ENCODE data around the gene TAGLN. TPM values are rescaled to one million over a fixed set of nuclear protein-coding genes. Genes with fewer than 3 reads are reported as not detected.
A peak's percentile ranks its signal among the peaks of the same experiment; 100 is the strongest.
"Not testable (repeated sequence)": the region's sequence is repeated elsewhere in the genome, so short reads cannot be mapped to it uniquely, and the experiment has no call there.

Gene TAGLN
- total RNA-seq, 1 donor from 2014 or later = 69.5 TPM

DNA sequence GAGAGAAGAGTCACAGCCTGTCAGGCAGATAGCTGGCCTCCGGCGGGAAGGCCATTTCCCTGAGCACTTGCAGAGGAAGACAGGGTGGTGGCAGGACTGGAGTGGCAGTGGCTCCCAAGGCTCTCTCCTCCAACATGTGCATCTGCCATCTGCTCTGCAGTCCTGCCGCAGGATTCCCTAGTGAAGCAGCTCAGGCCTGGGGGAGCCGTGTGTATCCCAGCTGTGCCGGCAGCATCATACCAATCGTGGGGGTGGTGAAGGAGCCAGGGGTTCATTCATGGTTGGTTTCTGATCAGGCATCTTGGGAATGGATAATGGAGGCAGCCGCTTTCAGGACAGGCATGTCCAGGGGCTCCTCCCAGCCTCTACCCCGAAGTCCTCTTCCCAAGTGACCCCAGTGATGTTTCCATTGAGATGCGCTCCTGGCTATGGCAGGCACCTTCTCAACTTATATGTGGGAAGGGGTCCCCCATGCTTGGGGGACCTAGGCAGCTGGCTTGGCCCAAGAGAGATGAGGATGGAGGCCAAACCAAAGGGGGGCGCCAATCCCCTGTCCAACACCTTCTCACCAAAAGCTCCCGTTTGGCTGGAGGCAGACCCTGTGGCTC lies 6.1 kb downstream of the TAGLN start:
- DNase-seq (peak; percentile 33), ATAC-seq (no peak)
- intact Hi-C loops (cut with micrococcal nuclease) = no loop called here

DNA sequence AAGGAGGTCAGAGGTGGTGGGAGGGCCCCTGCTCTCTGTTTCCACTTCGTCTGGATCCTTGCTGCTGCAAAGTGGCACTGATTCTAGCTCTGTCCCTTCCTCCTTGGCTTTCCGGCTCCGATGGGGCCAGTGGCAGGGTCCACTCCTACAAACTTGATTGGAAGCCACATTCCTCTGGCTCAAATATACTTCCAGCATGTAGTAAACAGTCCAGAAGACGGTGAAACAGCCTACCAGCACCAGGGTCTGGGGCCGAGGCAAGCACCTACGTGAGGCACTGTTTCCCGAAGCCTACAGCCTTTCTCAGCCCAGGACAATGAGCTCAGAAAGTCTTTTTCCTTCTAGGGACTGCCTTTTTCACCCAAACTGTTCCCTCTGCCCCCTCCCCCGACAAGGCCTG lies 6.9 kb downstream of the TAGLN start:
- ATAC-seq; DNase-seq; intact Hi-C loops (cut with micrococcal nuclease): not testable (repeated sequence)

DNA sequence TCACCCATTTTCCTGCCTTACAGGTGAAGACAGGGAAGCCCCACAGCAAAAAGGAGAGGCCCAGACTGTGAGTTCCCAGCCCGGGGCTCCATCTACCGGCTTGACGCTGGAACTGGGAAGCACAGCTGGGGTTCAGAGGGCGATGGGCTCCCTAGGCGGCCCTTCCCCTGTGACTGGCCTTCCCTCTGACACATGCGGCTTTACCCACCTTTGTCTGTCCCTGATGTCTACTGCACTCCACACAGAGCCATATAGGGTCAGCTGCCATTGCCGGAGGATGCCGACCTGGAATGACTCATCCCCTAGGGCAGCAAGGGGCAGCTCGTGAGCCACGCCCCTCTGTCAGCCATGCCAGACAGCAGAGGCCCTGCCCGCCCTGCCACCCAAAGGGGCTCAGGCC lies 7.7 kb downstream of the TAGLN start:
- intact Hi-C loops (cut with micrococcal nuclease) = not testable (repeated sequence)
- ATAC-seq (peak; percentile 62), DNase-seq (peak; percentile 36)

DNA sequence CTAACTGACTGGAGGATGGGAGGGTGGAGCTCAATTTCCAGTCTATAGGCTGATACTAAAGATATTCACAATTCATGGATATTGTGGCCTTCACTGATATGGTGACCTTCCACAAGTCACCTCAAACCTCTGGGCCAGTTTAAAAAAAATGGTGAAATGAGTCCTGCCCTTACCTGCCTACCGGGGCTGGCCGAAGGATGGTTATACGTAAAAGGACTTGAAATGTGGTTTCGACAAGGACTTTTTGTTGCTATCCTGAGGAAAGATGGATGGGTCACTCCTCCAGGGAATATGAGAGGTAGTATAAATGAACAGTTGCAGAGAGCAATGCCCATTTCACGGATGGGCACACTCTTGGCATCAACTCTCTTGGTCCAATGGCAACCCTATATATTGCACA lies 8.3 kb downstream of the TAGLN start:
- ATAC-seq; DNase-seq; intact Hi-C loops (cut with micrococcal nuclease): not testable (repeated sequence)

DNA sequence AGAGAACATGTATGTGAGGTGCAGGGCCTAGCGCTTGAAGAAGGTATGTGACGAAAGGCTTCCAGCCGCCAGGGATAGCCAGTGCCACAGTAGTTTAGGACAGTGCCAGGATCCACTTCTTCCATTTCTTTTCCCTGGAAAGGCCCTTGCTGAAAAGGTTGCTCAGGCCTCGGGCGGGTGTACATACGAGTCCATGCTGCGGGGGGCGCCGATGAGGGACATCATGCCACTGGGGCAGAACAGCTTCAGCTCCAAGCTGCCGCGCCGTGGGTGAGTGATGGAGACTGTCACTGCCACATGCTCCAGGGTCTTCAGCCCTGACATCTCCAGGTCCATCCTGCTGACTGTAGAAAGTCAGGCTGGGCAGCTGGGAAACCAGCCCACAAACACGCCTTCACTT lies 9.5 kb downstream of the TAGLN start:
- peak; percentile 41 for DNase-seq
- ATAC-seq; intact Hi-C loops (cut with micrococcal nuclease): not testable (repeated sequence)

DNA sequence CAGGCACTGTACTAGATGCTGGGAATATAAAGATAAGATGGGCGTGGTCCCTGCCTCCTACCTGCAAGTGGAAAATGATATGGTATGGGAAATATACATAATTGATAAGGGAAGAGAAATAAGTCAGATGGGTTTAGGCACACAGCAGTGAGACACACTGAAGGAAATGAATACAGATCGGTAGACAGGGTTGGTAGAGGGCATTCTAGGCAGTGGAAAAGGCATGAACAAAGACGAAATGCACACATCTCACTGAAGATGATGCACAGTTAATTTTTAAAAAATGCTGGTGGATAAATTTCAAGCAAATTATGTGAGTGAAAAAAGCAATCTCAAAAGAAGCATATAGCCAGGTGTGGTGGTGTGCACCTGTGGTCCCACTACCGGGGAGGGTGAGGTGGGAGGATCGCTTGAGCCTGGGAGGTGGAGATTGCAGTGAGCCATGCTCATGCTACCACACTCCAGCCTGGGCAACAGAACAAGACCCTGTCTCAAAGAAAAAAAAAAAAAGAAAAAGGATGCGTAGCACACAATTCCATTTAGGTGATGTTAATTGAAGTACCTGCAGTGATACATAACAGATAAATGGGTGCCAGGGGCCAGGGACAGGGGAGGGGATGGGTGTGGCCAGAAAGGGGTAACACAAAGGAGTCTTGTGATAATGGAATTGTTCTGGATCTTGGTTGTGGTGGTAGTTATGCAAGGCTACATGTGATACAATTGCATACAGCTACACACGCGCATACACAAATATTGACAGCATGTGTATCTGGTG lies 10.4 kb downstream of the TAGLN start:
- ATAC-seq; intact Hi-C loops (cut with micrococcal nuclease): not testable (repeated sequence)
- DNase-seq = peak; percentile 11

DNA sequence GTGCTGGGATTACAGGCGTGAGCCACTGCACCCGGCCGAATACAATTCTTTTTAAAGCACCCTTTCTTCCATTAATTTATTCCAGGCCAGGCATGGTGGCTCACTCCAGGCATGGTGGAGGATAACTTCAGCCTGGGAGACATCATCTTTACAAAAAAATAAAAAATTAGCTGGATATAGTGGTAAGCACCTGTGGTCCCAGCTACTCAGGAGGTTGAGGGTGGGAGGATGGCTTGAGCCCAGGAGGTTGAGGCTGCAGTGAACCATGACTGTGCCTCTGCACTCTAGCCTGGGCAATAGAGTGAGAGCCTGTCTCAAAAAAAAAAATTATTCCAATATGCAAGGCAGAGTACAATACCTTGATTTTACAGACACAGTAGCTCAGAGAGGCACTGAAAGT lies 11.4 kb downstream of the TAGLN start:
- intact Hi-C loops (cut with micrococcal nuclease) = no loop called here
- no peak for ATAC-seq
- DNase-seq = peak; percentile 5

DNA sequence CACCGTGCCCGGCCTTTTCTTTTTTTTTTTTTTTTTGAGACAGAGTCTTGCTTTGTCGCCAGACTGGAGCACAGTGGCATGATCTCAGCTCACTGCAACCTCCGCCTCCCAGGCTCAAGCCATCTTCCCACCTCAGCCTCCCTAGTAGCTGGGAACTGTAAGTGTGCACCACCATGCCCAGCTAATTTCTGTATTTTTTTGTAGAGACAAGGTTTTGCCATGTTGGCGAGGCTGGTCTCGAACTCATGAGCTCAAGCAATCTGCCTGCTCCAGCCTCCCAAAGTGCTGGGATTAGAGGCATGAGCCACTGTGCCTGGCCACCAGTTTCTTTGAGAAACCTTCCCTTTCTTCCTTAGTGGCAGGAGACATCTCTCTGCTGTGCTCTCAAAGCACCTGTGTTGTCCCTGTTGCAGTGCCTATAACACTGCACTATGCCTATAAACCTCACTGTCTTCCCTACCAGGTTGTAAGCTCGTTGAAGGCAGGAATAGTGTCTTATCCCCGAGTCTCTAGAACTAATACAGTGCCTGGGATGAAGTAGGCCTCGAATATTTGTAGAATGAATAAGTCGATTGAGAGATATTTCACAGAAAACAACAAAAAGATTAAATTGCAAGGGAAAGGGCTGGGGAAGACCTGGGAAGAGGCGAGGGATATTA lies 13.7 kb downstream of the TAGLN start:
- intact Hi-C loops (cut with micrococcal nuclease) = no loop called here
- no peak for DNase-seq
- no peak for ATAC-seq

DNA sequence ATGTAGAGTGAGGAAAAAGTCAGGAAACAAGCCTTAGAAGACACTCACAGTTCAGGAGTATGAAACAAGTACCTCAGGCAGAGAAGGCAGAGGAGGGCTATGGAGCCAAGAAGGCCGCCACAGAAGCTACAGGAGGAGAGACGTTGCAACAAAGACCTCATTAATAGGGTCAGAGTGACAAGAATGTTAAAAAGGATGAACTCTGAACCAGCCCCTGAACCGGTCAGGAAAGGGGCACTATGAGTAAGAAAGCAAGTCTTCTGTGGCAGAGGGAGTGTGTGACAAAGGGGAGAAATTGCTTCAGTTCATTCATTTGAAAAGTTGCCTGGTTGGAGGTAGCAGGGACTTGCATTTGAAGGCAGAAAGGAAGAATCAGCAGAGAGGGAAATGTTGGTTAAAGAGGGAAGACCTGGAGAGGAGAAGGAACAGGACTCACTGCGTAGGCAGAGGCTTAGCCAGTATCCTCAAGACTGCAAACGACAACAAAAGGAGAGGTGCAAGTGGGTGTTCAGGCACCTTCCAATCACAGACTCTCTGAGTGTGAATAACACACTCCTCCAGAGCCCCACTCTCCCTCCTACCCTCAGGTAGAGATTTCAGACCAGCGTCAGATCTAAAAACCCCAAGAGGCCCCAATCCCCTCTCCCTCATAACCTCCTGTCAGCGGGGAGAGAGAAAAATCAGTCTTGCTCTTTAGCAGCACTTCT lies 15.4 kb downstream of the TAGLN start:
- ATAC-seq = no peak
- no peak for DNase-seq
- intact Hi-C loops (cut with micrococcal nuclease) = no loop called here

DNA sequence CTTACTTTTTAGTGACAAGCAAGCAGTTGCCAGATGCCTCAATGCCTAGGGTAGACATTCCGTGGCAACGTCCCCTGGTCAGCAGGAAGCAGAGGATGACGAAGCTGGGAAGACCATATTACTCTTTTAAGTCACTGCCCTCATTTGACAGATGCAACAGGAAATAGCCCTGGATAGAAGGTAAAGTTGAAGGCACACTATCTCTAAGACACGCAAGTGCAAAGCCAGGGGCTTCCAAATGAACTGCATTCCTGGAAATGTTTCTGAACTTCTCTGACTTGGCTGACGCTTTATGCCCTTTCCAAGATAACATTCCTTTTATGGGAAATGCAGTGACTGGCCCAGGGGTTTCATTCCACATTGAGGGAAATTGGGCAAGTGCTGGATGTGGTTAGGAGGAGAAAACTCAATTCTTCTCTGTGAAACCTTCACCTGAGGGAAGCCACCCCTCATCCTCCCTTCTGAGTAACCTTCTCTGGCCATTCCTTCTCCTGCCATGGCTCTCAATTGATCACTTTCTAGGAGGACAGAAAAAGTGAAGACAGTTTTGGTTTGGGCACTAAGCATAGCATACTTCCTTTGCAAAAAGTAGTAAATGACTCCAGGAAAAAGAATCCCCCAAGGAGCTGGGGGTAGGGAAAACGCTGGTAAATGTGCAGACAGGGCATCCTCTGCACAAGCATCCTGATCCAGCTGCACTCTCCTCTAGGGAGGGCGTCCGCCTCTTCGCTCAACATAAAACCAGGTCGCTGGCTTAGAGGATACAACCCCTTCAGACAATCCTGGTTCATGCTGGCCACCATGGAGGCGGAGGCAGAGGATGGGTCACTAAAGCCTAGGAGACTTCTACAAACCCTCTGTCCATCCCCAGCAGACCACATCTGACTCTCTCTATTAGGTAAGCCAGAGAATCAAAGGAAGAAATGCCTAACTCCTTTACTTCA lies 18.2 kb downstream of the TAGLN start:
- intact Hi-C loops (cut with micrococcal nuclease) = no loop called here
- DNase-seq (no peak), ATAC-seq (no peak)

DNA sequence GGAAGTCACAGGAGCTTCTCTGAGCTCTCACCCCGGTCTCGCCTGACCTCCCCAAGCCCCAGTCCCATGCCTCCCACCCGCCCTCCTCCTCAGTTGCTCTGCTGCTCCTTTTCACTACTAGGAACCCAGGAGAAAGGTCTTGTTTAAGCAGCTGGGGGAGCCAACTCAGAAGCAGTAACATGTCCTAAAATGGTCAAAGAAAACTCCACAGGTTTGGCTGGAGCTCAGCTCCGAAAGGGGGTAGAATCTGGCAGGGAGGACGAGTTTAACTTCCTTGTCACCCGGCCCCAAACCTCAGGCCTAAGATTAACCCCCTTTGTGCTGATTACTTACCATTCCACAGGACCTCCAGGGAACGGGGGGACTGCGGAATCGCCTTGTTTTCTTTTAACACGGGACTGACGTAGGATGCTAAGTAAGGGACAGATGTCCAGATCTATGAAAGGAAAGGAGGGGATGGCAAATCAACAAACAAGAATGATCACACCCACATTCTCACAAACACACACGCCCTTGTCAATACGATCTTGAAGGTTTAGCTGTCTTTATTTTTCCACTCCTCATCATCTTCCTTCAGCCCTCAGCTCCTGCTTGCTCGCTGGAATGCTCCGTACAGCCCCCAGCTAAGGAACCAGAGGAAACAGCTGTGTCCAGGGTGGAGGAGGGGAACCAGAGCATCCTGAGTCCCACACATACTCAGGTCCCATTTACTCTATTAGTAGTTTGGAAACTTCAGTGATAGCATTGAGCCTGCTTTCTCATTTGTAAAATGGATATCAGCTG lies 19.2 kb downstream of the TAGLN start:
- DNase-seq (no peak), ATAC-seq (peak; percentile 8)
- intact Hi-C loops (cut with micrococcal nuclease) = no loop called here

DNA sequence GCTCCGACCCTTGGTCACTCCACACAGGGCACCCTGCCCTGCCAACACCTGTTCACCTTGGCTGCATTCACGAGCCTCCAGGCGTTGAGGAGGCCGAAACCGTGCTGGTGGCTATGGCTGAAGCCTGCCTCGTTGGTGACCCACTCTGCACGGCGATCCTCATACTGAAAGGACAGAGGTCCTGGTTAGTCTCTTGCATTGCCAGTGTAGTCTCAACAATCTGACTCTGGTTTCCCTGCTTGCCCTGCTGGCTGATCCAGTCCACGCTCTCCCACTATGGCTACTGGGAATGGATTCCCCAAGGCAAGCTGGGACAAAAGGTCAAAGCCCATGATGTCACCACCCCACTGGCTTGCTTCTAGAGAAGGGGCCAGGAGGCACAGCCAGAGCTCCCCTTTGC lies 19.8 kb downstream of the TAGLN start:
- no peak for DNase-seq
- ATAC-seq = no peak
- intact Hi-C loops (cut with micrococcal nuclease) = no loop called here

DNA sequence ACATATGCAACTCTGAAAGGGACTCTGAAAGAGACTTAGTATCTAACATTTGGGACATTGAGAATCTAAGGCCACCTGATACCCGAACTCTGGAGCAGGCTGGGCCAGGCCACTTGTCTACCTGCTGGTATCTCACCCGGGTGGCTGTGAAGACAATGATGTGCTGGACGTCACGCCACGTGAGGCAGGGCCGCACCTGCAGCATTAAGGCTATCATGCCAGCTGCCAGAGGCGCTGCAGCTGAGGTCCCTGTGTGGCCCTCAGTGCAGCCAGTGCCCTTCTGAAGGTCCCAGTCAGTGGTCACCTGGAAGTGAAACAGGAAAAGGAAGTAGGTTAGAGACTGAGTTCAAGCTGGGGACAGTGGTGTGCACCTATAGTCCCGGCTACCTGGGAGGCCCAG lies 20.3 kb downstream of the TAGLN start:
- no peak for ATAC-seq
- intact Hi-C loops (cut with micrococcal nuclease) = no loop called here

DNA sequence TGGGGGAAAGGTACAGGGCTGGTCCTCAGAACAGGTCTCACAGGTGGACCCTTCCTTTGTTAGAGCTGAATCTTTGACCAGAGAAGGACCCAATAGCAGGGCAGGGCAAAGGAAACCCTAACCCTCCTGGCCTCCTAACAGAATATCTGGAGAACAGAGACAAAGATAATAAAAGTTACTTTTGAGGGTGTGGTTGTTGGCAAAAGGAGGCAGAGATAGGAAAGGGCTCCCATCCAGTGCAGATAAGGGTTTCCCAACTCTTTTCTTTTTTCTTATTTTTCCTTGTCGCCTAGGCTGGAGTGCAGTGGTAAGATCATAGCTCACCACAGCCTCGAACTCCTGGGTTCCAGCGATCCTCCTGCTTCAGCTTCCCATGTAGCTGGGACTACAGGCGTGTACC lies 20.8 kb downstream of the TAGLN start:
- DNase-seq (no peak), ATAC-seq (no peak)
- intact Hi-C loops (cut with micrococcal nuclease) = no loop called here

More for the DNA sequence above, 20.3 kb downstream of the TAGLN start:
- no peak for DNase-seq

DNA sequence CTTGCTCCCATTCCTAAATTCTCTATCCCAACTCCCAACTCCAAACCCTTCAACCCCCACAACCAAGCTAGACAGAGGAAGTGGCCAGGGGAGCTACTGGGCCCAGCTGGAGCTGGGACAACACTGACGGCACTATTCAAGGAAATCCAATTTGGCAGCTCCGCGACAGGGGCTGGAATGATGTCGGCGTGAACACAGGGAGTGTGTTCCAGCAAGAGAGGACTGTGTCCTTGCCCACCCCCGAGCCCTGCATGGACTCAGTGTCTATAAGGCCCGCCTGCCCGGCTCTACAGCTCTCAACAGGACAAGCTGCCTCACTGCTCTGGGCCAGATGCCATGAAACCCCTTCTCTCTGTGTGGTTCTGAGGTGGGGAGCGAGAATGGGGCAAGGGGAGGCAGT lies 21.4 kb downstream of the TAGLN start:
- peak; percentile 89 for DNase-seq
- ATAC-seq = peak; percentile 79
- intact Hi-C loops (cut with micrococcal nuclease) = no loop called here

DNA sequence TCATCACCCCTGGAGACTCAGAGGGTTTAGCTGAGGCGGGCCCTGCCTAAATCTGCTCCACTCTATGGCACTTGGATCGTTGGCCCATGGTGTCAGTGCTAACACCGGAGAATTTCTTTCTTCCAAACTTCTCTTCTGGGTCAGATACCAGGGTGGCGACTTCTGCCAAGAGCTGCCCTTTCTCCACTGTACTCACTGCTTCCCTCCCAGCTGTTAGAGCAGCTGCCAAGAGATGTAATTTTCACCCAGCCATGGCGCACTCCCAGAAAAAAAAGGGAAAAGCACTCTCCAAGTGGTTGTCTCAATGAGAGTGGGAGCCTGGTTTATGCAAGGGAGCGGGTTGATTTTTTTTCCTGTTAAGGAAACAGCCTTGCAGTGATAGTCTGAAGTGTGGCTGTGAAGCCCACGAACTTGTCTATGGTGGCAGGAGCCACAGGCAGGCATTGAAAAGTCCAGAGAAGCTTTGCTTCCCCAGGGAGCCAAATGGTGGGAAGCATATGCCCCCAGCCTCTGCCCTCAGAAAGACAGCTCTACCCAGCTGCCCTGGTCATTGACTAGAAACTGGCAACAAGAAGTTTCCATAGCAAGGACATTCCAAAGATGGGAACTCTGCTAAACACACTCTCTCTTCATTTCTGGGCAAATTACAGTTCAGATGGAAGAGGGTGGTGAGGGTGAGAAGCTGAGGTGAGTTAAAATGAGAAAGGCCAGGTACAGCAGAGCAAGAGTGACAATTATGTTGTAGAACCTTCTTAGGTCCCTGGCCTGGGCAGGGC lies 22.0 kb downstream of the TAGLN start:
- intact Hi-C loops (cut with micrococcal nuclease) = no loop called here
- DNase-seq (peak; percentile 67), ATAC-seq (peak; percentile 64)
